Measurements from ENCODE around the gene NEK8.

NEK8 gene

DNA sequence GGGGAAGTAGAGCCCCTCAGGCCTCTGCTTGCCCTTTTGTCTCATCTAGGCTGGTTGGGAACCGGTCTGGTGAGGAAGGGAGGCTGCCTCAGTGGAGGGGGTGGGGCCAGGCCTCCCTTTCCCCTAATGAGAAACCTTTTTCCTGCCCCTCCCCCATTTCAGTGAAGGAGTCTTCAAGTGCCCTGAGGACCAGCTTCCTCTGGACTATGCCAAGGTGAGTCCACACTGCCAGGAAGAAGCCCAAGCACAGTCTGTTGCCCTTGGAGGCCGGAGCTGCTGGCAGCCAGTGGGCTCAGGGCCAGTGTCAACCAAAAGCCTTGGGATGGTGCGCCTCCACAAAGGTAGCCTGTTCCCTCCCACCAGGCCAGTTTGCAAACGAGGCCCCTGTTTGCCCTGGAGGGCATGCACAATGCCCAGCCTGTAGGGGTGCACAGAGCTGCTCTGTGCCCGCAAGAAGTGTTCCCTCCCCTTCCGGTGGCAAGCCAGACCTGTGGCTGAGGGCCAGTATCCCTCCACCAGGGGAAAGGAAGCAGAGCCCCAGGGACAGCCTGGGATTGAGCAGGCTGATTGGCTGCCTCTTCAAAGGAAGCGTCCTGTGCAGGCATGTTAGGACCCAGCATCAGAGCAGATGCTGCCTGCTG is 18.6 kb downstream of the NEK8 start:
- no peak overlapping the region for H3K4me3 ChIP-seq (replicated peaks; ENCODE audit: low read depth, low read length)
- no peak for TF ChIP-seq CTCF (IDR thresholded peaks at IDR 0.05; ENCODE audit: low read length, missing control alignments)
- no peak for DNase-seq (ENCODE audit: low read depth)

DNA sequence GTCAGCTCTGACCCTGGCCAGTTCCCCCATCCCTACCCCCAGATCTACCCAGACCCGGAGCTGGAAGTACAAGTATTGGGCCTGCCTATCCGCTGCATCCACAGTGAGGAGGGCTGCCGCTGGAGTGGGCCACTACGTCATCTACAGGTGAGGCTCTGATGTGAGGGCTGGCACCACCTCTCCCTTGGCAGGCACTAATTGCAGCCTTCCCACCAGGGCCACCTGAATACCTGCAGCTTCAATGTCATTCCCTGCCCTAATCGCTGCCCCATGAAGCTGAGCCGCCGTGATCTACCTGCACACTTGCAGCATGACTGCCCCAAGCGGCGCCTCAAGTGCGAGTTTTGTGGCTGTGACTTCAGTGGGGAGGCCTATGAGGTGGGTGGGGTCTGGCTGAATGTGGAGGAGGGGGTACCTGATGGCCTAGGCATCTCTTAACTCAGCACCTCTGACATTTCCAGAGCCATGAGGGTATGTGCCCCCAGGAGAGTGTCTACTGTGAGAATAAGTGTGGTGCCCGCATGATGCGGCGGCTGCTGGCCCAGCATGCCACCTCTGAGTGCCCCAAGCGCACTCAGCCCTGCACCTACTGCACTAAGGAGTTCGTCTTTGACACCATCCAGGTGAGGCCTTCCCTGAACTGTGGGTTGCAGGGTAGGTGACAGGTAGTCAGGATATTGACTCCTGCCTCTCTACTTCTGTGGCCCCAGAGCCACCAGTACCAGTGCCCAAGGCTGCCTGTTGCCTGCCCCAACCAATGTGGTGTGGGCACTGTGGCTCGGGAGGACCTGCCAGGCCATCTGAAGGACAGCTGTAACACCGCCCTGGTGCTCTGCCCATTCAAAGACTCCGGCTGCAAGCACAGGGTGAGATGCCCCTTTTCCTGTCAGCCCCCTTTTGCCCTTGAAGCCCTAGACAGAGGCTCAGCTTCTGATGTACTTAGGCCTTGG is 19.5 kb downstream of the NEK8 start:
- TF ChIP-seq CTCF (IDR thresholded peaks at IDR 0.05; ENCODE audit: low read length, missing control alignments) = no peak
- H3K4me3 ChIP-seq (replicated peaks; ENCODE audit: low read depth, low read length) = no peak overlapping the region
- DNase-seq (ENCODE audit: low read depth) = no peak

DNA sequence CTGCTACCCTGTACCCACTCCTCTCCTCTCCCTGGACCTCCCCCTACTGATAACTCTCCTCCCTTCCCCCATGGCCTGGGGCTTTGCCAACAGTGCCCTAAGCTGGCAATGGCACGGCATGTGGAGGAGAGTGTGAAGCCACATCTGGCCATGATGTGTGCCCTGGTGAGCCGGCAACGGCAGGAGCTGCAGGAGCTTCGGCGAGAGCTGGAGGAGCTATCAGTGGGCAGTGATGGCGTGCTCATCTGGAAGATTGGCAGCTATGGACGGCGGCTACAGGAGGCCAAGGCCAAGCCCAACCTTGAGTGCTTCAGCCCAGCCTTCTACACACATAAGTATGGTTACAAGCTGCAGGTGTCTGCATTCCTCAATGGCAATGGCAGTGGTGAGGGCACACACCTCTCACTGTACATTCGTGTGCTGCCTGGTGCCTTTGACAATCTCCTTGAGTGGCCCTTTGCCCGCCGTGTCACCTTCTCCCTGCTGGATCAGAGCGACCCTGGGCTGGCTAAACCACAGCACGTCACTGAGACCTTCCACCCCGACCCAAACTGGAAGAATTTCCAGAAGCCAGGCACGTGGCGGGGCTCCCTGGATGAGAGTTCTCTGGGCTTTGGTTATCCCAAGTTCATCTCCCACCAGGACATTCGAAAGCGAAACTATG is 20.4 kb downstream of the NEK8 start:
- no peak for DNase-seq (ENCODE audit: low read depth)
- no peak for TF ChIP-seq CTCF (IDR thresholded peaks at IDR 0.05; ENCODE audit: low read length, missing control alignments)
- H3K4me3 ChIP-seq (replicated peaks; ENCODE audit: low read depth, low read length) = no peak overlapping the region

GRCh38 chr17:28749516-28750177 is 21.1 kb downstream of the NEK8 start:
- TF ChIP-seq CTCF (IDR thresholded peaks at IDR 0.05; ENCODE audit: low read length, missing control alignments) = no peak
- H3K4me3 ChIP-seq (replicated peaks; ENCODE audit: low read depth, low read length) = no peak overlapping the region
- no peak for DNase-seq (ENCODE audit: low read depth)

DNA sequence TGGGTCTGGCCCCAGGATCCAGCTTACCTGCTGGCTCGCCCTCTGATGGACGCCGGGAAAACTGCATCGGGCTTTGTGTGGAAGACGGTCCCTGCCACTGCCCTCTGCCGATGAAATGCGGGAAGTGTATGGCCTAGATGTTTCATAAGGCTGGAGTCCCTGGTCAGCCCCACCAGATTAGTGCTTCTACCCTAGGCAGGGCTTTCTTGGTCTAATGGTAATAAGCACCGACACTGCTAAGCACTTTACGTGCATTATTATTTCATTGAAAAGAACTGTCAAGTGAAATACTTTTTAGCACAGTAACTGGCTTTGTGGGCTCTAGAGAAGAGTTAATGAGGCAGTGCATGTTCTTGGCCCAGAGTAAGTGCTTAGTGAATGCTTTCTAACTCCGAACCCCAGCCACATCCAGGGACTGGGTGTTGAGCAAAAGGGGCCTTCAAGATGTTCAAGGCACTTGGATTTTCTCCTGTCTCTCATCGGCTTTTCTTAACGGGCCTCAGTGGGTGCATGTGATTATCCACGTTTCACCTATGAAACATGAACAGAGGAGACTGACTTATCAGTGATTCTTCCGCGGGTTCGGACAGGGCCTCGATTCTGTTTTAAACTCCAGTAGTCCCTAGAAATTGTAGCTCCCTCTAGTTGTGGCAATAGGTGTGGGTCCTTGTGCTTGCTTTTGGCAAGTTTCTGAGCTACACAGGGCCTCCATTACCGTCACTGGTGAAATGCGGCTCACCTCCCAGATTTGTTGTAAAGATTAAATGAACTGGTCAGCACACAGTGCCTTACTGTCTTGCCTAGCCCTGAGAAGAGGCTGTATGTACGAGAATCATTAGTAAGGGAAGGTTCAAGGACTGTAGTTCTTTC is 21.8 kb downstream of the NEK8 start:
- DNase-seq (ENCODE audit: low read depth) = peak; percentile 95
- TF ChIP-seq CTCF (IDR thresholded peaks at IDR 0.05; ENCODE audit: low read length, missing control alignments) = peak; percentile 14
- no peak overlapping the region for H3K4me3 ChIP-seq (replicated peaks; ENCODE audit: low read depth, low read length)

Data from fibroblast of pulmonary artery (primary cell).